Tibial nerve (tissue), 4 donors: ENCODE data around the gene NNT. TPM values are rescaled to one million over a fixed set of nuclear protein-coding genes. Genes with fewer than 3 reads are reported as not detected.
"Not testable (repeated sequence)": the region's sequence is repeated elsewhere in the genome, so short reads cannot be mapped to it uniquely, and the experiment has no call there.

Experiments
- DNase-seq, 2 donors: peaks; one replicate each; pipeline ENCODE4 v3.0.0-alpha.2; 2019; ENCODE audit warnings: low spot score in 2 of 2
- H3K27ac ChIP-seq, 4 donors: fragments of 200-600 bp; sonication (generic) in 3 of 4; one replicate each; pipeline ENCODE4 v1.5.1; 2017 to 2019; ENCODE audit warnings: mild to moderate bottlenecking in 1 of 4
- H3K27me3 ChIP-seq, 2 donors: fragments of 200-600 bp; sonication (generic) in 1 of 2; one replicate each; pipeline versions ENCODE4 v1.5.1 to v1.6.0; 2017 to 2019
- H3K36me3 ChIP-seq, 3 donors: fragments of 200-600 bp; sonication (generic); one replicate each; pipeline ENCODE4 v1.5.1; 2018 to 2019
- H3K4me1 ChIP-seq, 4 donors: fragments of 200-600 bp; sonication (generic) in 3 of 4; one replicate each; pipeline ENCODE4 v1.5.1; 2017 to 2019
- H3K4me3 ChIP-seq, 4 donors: fragments of 200-600 bp; sonication (generic) in 3 of 4; one replicate each; pipeline ENCODE4 v1.5.1; 2017 to 2019; ENCODE audit warnings: mild to moderate bottlenecking in 1 of 4, moderate library complexity in 1 of 4
- H3K9me3 ChIP-seq, 4 donors: fragments of 200-600 bp; sonication (generic) in 3 of 4; one replicate each; pipeline ENCODE4 v1.5.1; 2017 to 2019
- EP300 ChIP-seq, 2 donors: sonication (generic); formaldehyde crosslinking; IDR thresholded peaks; one replicate each; pipeline ENCODE4 v1.6.1; 2017; ENCODE audit warnings: antibody characterized with exemption in 2 of 2, mild to moderate bottlenecking in 1 of 2
- POLR2A ChIP-seq, 2 donors: fragments of 450-650 bp; IDR thresholded peaks; one replicate each; pipeline ENCODE4 v1.6.1; 2017; ENCODE audit warnings: antibody characterized with exemption in 2 of 2, mild to moderate bottlenecking in 2 of 2, moderate library complexity in 2 of 2
- WGBS, 2 donors: methylation state at CpG; one replicate each; pipeline ENCODE4 v1.1.5; 2018; 5-methylcytosine and 5-hydroxymethylcytosine counted together
- total RNA-seq, 4 donors: library from RNA; depleted of rRNA; stranded (reverse); fragments of >200 nt; gene quantifications; one replicate each; pipeline ENCODE4 v1.1.0, GENCODE V29; 2016
- TF ChIP-seq, protein P1 (sequence below), 5 experiments: fragments of 200-600 bp in 3 of 5; fragments of 450-650 bp in 2 of 5; sonication (generic) in 3 of 5; IDR thresholded peaks; one replicate each; pipeline ENCODE4 v1.5.1; 2016 to 2019; ENCODE audit warnings: antibody characterized with exemption in 5 of 5, mild to moderate bottlenecking in 3 of 5, moderate library complexity in 2 of 5

Gene NNT
- total RNA-seq, 4 donors from 2014 or later, result 36.3 to 47.1 (median 42.7) TPM

DNA sequence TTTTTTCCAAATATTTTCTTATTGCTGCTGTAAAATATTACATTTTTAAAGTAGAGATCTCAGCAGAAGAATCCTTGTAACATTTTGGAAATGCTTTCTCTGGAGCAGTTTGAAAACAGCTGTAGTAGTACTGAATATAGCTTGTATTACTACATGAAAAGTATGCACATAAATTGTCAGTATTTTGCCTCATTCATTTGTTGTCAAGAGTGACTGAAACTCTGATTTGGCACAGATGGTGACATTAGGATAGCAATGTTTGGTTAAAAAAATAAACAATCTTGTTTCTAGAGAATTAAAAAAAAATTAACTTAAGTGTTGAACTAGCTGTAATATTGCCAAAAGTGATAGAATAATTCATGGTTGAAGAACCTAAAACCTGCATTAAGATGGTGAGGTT, 90.4 kb downstream of the NNT start:
- H3K27me3 ChIP-seq, result no peaks in the 10 kb centered on the region
- no peak for DNase-seq
- H3K27ac ChIP-seq, result no peak overlapping the region
- H3K4me3 ChIP-seq, result no peak overlapping the region
- peaks cover 0 to 17% (median 0%) of the 10 kb centered on the region in 3 donors for H3K36me3 ChIP-seq
- no peaks in the 10 kb centered on the region for H3K9me3 ChIP-seq
- TF ChIP-seq, protein P1, sequence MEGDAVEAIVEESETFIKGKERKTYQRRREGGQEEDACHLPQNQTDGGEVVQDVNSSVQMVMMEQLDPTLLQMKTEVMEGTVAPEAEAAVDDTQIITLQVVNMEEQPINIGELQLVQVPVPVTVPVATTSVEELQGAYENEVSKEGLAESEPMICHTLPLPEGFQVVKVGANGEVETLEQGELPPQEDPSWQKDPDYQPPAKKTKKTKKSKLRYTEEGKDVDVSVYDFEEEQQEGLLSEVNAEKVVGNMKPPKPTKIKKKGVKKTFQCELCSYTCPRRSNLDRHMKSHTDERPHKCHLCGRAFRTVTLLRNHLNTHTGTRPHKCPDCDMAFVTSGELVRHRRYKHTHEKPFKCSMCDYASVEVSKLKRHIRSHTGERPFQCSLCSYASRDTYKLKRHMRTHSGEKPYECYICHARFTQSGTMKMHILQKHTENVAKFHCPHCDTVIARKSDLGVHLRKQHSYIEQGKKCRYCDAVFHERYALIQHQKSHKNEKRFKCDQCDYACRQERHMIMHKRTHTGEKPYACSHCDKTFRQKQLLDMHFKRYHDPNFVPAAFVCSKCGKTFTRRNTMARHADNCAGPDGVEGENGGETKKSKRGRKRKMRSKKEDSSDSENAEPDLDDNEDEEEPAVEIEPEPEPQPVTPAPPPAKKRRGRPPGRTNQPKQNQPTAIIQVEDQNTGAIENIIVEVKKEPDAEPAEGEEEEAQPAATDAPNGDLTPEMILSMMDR (IDR thresholded peaks at IDR 0.05), result no peak
- TF ChIP-seq POLR2A (IDR thresholded peaks at IDR 0.05) (no peak), EP300 (IDR thresholded peaks at IDR 0.05) (no peak)
- no peaks in the 10 kb centered on the region for H3K4me1 ChIP-seq

DNA sequence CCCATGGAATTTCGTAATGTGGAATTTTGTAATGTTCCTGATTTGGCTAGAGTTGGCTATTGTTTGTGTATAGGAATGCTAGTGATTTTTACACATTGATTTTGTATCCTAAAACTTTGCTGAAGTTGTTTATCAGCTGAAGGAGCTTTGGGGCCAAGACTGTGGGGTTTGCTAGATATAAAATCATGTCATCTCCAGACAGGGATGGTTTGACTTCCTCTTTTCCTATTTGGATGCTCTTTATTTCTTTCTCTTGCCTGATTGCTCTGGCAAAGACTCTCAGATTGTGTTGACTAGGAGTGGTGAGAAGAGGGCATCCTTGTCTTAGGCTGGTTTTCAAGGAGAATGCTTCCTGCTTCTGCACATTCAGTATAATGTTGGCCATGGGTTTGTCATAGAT, 91.0 kb downstream of the NNT start:
- H3K4me1 ChIP-seq, result no peaks in the 10 kb centered on the region
- TF ChIP-seq, protein P1 (IDR thresholded peaks at IDR 0.05), result no peak
- TF ChIP-seq POLR2A (IDR thresholded peaks at IDR 0.05), result no peak
- TF ChIP-seq EP300 (IDR thresholded peaks at IDR 0.05), result no peak
- DNase-seq, result no peak
- no peaks in the 10 kb centered on the region for H3K27me3 ChIP-seq
- H3K9me3 ChIP-seq, result no peaks in the 10 kb centered on the region
- 95 to 97% methylated on average over 1 of the region's 1 CpG for WGBS, 2 donors
- no peak overlapping the region for H3K27ac ChIP-seq
- peaks cover 0 to 17% (median 0%) of the 10 kb centered on the region in 3 donors for H3K36me3 ChIP-seq
- H3K4me3 ChIP-seq, result no peak overlapping the region

DNA sequence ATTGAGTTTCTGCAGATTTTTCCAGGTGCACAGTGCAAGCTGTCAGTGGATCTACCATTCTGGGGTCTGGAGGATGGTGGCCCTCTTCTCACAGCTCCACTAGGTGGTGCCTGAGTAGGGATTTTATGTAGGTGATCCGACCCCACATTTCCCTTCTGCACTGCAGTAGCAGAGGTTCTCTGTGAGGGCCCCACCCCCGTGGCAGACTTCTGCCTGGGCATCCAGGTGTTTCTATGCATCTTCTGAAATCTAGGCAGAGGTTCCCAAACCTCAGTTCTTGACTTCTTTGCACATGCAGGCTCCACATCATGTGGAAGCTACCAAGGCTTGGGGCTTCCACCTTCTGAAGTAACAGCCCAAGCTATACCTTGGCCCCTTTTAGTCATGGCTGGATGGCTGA, 93.5 kb downstream of the NNT start:
- H3K27ac ChIP-seq, DNase-seq, H3K4me3 ChIP-seq, H3K9me3 ChIP-seq, H3K4me1 ChIP-seq, H3K27me3 ChIP-seq: not testable (repeated sequence)
- H3K36me3 ChIP-seq, result peaks cover 0 to 22% (median 0%) of the 10 kb centered on the region in 3 donors
- WGBS, 2 donors, result 94 to 100% methylated on average over 2 of the region's 2 CpGs

DNA sequence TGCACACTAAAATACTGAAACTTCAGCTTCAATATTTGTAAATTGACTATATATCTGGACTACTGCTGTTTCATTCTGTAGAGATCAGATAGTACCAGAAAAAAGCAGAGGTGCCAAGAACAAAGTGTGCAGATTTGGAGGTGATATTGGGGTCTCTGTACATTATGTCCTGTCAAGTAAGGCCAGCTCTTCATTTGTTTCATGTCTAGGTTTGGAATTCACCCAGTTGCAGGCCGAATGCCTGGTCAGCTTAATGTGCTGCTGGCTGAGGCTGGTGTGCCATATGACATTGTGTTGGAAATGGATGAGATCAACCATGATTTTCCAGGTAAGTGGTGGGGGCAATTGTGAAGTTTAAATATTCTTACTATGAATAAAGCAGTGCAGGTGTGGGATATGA, 96.9 kb downstream of the NNT start:
- peaks cover 0 to 10% (median 0%) of the 10 kb centered on the region in 4 donors for H3K4me1 ChIP-seq
- DNase-seq, result no peak
- no peak overlapping the region for H3K4me3 ChIP-seq
- peaks cover 0 to 31% (median 0%) of the 10 kb centered on the region in 3 donors for H3K36me3 ChIP-seq
- no peak overlapping the region for H3K27ac ChIP-seq
- no peaks in the 10 kb centered on the region for H3K9me3 ChIP-seq
- TF ChIP-seq EP300 (IDR thresholded peaks at IDR 0.05), result no peak
- no peak for TF ChIP-seq POLR2A (IDR thresholded peaks at IDR 0.05)
- TF ChIP-seq, protein P1 (IDR thresholded peaks at IDR 0.05), result no peak
- no peaks in the 10 kb centered on the region for H3K27me3 ChIP-seq
- 79 to 88% methylated on average over 1 of the region's 1 CpG for WGBS, 2 donors

DNA sequence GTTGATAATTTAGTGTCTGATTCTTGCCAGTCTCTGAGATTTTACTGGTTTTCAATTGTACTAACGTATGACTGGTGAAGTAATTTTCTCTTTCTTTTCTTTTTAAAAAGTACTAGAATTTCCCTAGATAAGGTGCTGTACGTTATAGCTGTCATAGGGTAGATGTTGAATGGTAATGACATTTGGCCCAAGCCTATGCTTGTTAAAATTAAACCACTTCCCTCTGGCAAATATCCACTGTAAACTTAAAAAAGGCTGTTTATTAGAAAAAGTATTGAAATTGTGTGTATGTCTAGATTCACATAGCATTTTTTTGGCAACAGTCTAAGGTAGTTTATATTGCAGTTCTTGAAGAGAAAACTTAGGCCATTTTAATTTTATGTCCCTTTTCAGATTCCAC, 97.6 kb downstream of the NNT start:
- H3K4me1 ChIP-seq, result peaks cover 0 to 10% (median 0%) of the 10 kb centered on the region in 4 donors
- no peak overlapping the region for H3K4me3 ChIP-seq
- no peak overlapping the region for H3K27ac ChIP-seq
- no peak for TF ChIP-seq POLR2A (IDR thresholded peaks at IDR 0.05)
- TF ChIP-seq, protein P1 (IDR thresholded peaks at IDR 0.05), result no peak
- no peak for TF ChIP-seq EP300 (IDR thresholded peaks at IDR 0.05)
- 92 to 94% methylated on average over 2 of the region's 2 CpGs for WGBS, 2 donors
- DNase-seq, result no peak
- H3K36me3 ChIP-seq, result peaks cover 0 to 31% (median 0%) of the 10 kb centered on the region in 3 donors
- H3K27me3 ChIP-seq, result no peaks in the 10 kb centered on the region
- no peaks in the 10 kb centered on the region for H3K9me3 ChIP-seq

DNA sequence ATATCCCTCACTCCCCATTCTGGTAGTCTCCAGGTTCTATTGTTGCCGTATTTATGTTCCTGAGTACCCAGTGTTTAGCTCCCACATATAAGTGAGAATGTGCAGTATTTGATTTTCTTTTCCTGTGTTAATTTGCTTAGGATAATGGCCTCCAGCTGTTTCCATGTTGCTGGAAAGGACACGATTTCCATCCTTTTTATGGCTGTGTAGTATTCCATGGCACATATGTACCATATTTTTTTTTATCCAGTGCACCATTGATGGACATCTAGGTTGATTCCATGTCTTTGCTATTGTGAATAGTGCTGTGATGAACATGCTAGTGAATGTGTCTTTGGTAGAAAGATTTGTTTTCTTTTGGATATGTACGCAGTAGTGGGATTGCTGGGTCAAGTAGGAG, 98.2 kb downstream of the NNT start:
- H3K4me3 ChIP-seq, result no peak overlapping the region
- DNase-seq, result no peak
- TF ChIP-seq EP300 (IDR thresholded peaks at IDR 0.05) (no peak), POLR2A (IDR thresholded peaks at IDR 0.05) (no peak)
- TF ChIP-seq, protein P1 (IDR thresholded peaks at IDR 0.05), result no peak
- WGBS, 2 donors, result 96 to 97% methylated on average over 3 of the region's 3 CpGs
- peaks cover 0 to 24% (median 0%) of the 10 kb centered on the region in 3 donors for H3K36me3 ChIP-seq
- H3K27ac ChIP-seq, result no peak overlapping the region
- H3K9me3 ChIP-seq, result no peaks in the 10 kb centered on the region
- no peaks in the 10 kb centered on the region for H3K27me3 ChIP-seq
- H3K4me1 ChIP-seq, result peaks cover 0 to 10% (median 0%) of the 10 kb centered on the region in 4 donors
